Central memory CD8-positive, alpha-beta T cell (primary cell): ENCODE data around the gene ARFGAP1.
A peak's percentile ranks its signal among the peaks of the same experiment; 100 is the strongest.

Experiments used
- ATAC-seq: fragments of 150-1000 bp; cut with Tn5 transposase; replicated peaks from 2 replicates; pipeline ENCODE4 v1.10.0; 2022; ENCODE audit warnings: mild to moderate bottlenecking, moderate FRiP score, moderate number of reproducible peaks; ENCODE audit not compliant: poor library complexity, severe bottlenecking; ENCODE audit errors: extremely low read depth
- DNase-seq, 2 donors: peaks; one replicate each; pipeline ENCODE4 v3.0.0; 2021; ENCODE audit warnings: low spot score in 2 of 2
- H3K27ac Mint-ChIP-seq: one replicate; pipeline ENCODE4 v1.8.0; 2022; ENCODE audit warnings: low read depth, mild to moderate bottlenecking, moderate library complexity, mixed read lengths
- H3K27me3 Mint-ChIP-seq: one replicate; pipeline ENCODE4 v1.8.0; 2022; ENCODE audit warnings: mixed read lengths
- H3K36me3 Mint-ChIP-seq: one replicate; pipeline ENCODE4 v1.8.0; 2022; ENCODE audit warnings: mild to moderate bottlenecking, moderate library complexity, mixed read lengths; ENCODE audit not compliant: insufficient read depth
- H3K4me1 Mint-ChIP-seq: one replicate; pipeline ENCODE4 v1.8.0; 2022; ENCODE audit warnings: mixed read lengths
- H3K4me3 Mint-ChIP-seq: one replicate; pipeline ENCODE4 v1.8.0; 2022; ENCODE audit warnings: mild to moderate bottlenecking, moderate library complexity, mixed read lengths
- H3K9me3 Mint-ChIP-seq: one replicate; pipeline ENCODE4 v1.8.0; 2022; ENCODE audit warnings: mixed read lengths

Gene ARFGAP1

DNA sequence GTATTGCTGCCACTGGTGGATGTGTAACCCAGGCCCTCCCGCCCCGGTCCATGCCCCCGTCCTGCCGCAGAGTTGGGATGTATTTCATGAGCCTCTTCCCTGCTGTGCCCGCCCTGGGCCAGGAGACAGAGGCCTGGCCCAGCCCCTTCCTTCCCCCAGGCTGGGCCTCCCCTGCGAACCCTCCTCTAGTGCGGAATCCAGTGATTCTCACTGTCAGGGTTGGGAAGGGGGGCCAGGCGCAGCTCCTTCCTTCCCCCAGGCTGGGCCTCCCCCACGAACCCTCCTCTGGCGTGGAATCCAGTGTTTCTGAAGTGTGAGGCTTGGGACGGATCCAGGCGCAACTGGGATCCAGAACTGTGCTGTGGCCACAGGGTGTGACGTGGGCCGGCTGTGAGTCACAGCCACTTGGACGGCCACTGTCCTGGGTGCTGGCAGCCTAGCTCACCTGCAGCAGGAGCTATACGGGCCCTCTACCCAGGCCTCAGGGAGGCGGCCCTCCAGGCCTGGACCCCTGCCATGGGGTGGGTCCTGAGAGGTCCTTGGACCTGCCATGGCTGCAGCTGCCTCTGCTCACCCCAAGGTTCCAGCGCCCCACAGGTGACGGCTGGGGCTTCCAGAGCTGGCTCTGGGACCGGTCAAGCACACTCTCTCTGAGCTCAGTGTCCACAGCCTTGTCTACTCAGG is 48.7 kb downstream of the ARFGAP1 start:
- no peak for DNase-seq
- H3K4me1 Mint-ChIP-seq = no peaks in the 10 kb centered on the region
- H3K9me3 Mint-ChIP-seq = no peaks in the 10 kb centered on the region
- H3K4me3 Mint-ChIP-seq = no peak overlapping the region
- no peak overlapping the region for H3K27ac Mint-ChIP-seq
- H3K36me3 Mint-ChIP-seq = no peaks in the 10 kb centered on the region
- no peak for ATAC-seq
- H3K27me3 Mint-ChIP-seq = peaks cover 14% of the 10 kb centered on the region

DNA sequence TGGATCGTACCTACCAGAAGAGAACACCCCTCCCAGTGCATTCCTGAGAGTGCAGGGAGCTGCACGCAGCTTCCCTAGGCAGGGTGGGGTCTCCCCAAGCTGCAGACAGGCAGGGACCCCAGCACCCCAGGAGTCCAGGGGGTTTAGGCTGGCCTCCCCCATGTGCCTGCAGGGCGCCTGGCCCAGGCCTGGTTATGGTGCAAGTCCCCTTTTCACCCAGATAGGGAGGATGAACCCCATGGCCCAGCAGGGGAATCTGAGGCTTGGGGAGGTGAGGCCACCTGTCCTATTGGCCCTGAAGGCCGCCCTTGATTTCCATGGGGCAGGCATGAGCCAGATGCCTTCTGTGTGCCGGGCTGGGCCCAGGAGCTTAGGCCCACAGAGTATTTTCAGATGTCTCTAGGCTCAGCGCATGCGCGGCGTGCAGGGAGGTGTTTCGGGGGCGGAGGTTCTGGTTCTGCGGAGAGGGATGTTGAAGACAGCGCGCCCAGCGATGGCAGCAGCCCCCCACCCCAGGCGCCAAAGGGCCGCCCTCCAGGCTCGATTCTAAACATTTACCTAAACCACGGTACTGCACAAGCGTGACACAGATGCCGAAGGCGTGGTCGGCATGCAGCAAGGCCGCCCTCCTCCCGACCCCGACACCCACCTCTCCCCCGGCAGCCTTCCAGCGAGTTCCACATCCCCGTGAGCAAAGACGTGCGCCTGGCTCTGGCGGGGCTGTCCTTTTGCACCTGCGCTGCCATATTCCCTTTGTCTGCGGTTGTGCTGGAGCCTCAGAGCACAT is 49.7 kb downstream of the ARFGAP1 start:
- Mint-ChIP-seq H3K4me1 (no peaks in the 10 kb centered on the region), H3K4me3 (no peak overlapping the region), H3K27ac (no peak overlapping the region), H3K9me3 (no peaks in the 10 kb centered on the region), H3K36me3 (no peaks in the 10 kb centered on the region), H3K27me3 (peaks cover 14% of the 10 kb centered on the region)
- no peak for DNase-seq
- ATAC-seq = no peak

DNA sequence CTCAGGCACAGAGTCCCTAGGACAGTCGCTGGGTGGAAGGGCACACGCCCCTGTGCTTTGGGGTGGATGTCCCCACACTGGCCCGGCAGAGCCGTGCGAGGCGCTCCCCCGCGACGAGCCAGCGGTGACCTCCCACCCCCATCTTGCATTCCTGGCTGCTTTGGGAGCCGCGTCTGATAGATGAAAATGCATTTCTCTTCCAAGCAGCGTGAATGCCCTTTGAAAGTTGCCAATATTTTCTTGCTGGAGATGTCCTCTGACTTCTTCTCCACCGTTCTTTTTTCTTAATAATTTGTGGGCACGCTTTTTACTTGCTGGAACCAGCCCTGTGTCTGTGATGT is 50.3 kb downstream of the ARFGAP1 start:
- H3K9me3 Mint-ChIP-seq = no peaks in the 10 kb centered on the region
- no peak for DNase-seq
- ATAC-seq = no peak
- no peak overlapping the region for H3K4me3 Mint-ChIP-seq
- no peaks in the 10 kb centered on the region for H3K36me3 Mint-ChIP-seq
- no peak overlapping the region for H3K27ac Mint-ChIP-seq
- H3K4me1 Mint-ChIP-seq = no peaks in the 10 kb centered on the region
- H3K27me3 Mint-ChIP-seq = peaks cover 14% of the 10 kb centered on the region

DNA sequence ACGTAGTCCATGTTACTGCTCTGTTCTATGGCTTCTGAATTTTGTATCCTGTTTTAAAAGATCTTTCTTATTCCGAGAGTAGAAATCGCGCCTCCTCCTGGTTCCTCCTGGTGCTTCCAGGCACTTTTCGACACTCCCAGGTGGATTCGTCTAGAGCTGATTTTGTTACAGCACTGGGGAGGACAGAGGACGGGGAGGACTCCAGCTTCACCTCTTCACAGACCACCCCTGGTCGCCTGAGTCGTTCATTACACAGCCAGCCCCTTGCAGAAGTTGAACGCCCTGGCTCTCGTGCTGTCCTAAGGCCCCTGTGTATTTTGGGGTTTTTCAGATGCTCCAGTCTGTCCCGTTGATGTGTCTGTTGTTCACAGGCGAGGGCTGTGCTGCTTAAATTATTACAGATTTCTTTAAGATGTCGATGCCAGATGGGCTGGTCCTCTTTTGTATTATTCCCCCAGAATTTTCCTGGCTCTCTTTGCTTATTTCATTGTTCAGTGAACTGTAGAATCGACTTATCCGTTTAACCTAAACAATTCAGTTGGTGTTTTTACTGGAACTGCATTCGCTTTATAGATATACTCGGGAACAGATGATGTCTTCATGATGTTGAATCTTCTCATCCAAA is 50.9 kb downstream of the ARFGAP1 start:
- H3K4me1 Mint-ChIP-seq = no peaks in the 10 kb centered on the region
- H3K4me3 Mint-ChIP-seq = no peak overlapping the region
- peaks cover 14% of the 10 kb centered on the region for H3K27me3 Mint-ChIP-seq
- DNase-seq = no peak
- no peaks in the 10 kb centered on the region for H3K9me3 Mint-ChIP-seq
- ATAC-seq = no peak
- H3K27ac Mint-ChIP-seq = no peak overlapping the region
- H3K36me3 Mint-ChIP-seq = no peaks in the 10 kb centered on the region

DNA sequence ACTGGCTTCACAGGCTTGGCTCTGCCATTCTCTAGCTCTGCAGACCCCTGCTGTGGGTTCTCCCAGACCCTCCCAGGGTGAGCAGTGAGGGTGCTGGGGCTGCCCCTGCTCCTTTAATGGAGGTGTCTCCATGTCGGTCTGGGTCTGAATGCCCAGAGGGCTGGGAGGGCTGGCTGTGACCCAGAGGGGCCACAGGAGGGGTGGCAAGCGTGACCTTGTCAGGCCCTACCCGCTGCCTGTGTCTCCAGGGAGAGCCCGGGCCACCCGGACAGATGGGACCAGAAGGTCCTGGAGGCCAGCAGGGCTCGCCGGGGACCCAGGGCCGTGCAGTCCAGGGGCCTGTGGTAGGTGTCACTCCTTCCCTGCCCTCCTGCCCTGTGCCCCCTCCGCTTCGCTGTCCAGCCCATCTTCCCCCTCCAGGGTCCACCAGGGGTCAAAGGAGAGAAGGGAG is 52.4 kb downstream of the ARFGAP1 start:
- DNase-seq (no peak), ATAC-seq (no peak)
- no peaks in the 10 kb centered on the region for H3K36me3 Mint-ChIP-seq
- H3K27me3 Mint-ChIP-seq = peaks cover 14% of the 10 kb centered on the region
- no peak overlapping the region for H3K4me3 Mint-ChIP-seq
- no peaks in the 10 kb centered on the region for H3K4me1 Mint-ChIP-seq
- H3K27ac Mint-ChIP-seq = no peak overlapping the region
- no peaks in the 10 kb centered on the region for H3K9me3 Mint-ChIP-seq

DNA sequence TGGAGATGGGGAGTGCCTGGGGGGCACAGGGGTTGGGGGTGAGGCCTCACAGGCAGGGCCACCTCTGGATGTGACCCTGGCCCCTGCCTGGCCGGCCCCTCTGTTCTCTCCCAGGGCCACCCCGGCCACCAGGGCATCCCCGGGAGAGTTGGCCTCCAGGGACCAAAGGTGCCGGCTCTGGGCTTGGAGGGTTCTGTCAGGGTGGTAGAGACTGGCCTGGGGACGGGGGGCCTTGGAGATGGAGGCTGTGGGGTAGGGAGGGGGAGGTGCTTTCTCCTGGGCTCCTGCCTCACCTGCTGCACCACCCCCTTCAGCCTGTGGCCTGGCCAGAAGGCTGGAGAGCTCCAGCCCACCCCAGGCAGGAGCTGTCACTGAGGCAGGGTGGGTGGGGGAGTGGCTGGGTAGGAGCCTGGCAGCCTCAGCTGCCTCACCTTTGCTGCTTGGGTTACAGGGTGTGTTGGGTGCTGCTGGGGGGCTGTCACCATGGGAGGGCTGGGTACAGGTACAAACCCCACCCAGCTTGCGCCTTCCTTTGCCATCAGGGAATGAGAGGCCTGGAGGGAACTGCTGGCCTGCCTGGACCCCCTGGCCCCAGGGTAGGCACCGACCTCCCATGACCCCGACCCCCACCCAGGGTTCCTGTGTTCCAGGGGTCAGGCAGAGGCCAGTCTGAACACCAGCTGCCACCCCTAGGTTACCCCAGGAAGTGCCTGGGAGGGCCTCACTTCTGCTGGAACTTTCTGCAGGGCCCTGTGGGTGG is 53.1 kb downstream of the ARFGAP1 start:
- H3K27me3 Mint-ChIP-seq = peaks cover 14% of the 10 kb centered on the region
- no peaks in the 10 kb centered on the region for H3K36me3 Mint-ChIP-seq
- no peak for DNase-seq
- no peaks in the 10 kb centered on the region for H3K9me3 Mint-ChIP-seq
- ATAC-seq = no peak
- H3K27ac Mint-ChIP-seq = no peak overlapping the region
- no peaks in the 10 kb centered on the region for H3K4me1 Mint-ChIP-seq
- H3K4me3 Mint-ChIP-seq = no peak overlapping the region

DNA sequence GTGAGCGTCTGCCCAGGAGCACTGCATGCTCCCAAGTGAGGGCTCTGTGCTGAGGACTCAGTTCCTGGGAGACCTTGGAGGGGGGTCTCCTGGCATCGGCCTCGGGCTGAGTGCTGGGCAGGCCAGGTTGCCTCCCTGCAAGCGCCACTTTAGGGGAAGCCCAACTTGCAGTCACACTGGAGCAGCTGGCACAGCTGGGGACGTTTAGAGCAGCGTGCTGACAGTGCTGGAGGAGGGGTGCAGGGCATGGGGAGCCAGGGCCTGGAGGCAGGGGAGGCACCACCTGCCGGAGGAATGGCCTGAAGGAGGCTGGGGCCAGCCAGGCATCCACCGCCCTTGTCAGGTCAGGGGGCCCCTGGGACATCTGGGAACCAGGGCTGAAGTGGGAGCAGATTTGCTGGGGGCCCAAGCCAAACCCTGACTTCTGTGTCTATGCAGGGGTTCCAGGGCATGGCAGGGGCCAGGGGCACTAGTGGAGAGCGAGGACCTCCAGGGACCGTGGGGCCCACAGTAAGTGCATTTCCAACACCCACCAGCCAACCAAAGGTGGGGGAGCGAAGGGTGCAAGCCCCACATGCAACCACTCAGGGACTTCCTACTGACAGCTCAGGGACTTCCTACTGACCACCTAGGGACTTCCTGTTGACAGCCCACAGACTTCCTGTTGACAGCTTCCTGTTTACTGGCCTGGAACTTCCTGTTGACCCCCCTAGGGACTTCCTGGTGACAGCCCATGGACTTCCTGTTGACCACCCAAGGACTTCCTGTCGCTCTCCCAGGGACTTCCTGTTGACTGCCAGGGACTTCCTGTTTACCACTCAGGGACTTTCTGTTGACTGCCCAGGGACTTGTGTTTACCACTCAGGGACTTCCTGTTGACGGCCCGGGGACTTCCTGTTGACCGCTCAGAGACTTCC is 54.0 kb downstream of the ARFGAP1 start:
- H3K9me3 Mint-ChIP-seq = peaks cover under 1% of the 10 kb centered on the region
- DNase-seq (no peak), ATAC-seq (no peak)
- peak overlapping the region; percentile 83 for H3K27ac Mint-ChIP-seq
- H3K27me3 Mint-ChIP-seq = peaks cover 15% of the 10 kb centered on the region
- H3K36me3 Mint-ChIP-seq = no peaks in the 10 kb centered on the region
- no peaks in the 10 kb centered on the region for H3K4me1 Mint-ChIP-seq
- H3K4me3 Mint-ChIP-seq = no peak overlapping the region

DNA sequence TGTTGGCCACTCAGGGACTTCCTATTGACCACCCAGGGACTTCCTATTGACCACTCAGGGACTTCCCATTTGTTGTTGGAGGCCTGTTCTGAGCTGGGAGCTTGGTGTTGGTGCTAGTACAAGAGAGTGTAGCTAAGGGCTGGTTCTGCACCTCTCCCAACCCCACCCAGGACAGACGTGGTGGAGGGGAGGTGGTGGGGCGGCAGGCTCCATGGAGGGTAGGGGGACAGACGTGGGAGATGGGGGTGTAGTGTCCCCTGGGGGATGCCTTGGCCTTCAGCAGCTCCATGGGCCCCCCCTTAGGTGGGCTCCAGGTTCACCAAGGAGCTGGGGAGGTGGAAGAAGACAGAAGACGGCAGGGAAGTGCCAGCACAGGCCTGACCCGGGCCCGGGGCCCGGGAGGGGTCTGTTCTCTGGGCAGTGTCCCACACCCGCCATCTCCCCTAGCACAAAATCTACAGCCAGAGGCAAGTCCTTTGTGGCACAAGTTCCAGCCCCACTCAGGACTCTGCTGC is 54.7 kb downstream of the ARFGAP1 start:
- Mint-ChIP-seq H3K4me1 (no peaks in the 10 kb centered on the region), H3K36me3 (no peaks in the 10 kb centered on the region), H3K27me3 (peaks cover 21% of the 10 kb centered on the region), H3K4me3 (no peak overlapping the region), H3K27ac (peak overlapping the region; percentile 83), H3K9me3 (peaks cover 8% of the 10 kb centered on the region)
- DNase-seq (no peak), ATAC-seq (no peak)

DNA sequence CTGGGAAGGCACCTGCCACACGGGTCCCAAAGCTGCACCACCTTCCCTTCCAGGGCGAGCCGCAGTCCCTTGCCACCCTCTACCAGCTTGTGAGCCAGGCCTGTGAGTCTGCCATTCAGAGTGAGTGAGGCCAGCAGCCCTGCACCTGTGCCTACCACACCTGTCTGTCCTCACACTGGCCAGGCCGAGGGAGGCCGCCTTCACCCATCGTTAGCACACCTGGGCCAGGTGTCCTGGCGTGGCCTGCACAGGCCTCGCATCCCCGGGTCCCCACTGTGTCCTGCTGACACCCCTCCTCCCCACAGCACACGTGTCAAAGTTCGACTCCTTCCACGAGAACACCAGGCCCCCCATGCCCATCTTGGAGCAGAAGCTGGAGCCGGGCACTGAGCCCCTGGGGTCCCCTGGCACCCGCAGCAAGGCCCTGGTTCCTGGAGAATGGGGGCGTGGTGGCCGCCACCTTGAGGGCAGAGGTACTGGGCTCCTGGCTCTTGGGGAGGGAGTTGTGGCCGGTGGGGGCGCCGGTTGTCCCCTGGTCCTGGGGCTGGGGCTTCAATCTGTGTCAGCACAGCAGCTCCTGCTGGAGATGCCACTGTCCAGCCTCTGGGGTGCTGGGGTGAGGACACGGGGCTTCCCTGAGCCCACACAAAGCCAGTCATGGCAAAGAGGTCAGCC is 55.5 kb downstream of the ARFGAP1 start:
- no peaks in the 10 kb centered on the region for H3K4me1 Mint-ChIP-seq
- H3K27ac Mint-ChIP-seq = no peak overlapping the region
- H3K27me3 Mint-ChIP-seq = peaks cover 20% of the 10 kb centered on the region
- H3K36me3 Mint-ChIP-seq = no peaks in the 10 kb centered on the region
- ATAC-seq (no peak), DNase-seq (no peak)
- no peak overlapping the region for H3K4me3 Mint-ChIP-seq
- peaks cover 8% of the 10 kb centered on the region for H3K9me3 Mint-ChIP-seq

DNA sequence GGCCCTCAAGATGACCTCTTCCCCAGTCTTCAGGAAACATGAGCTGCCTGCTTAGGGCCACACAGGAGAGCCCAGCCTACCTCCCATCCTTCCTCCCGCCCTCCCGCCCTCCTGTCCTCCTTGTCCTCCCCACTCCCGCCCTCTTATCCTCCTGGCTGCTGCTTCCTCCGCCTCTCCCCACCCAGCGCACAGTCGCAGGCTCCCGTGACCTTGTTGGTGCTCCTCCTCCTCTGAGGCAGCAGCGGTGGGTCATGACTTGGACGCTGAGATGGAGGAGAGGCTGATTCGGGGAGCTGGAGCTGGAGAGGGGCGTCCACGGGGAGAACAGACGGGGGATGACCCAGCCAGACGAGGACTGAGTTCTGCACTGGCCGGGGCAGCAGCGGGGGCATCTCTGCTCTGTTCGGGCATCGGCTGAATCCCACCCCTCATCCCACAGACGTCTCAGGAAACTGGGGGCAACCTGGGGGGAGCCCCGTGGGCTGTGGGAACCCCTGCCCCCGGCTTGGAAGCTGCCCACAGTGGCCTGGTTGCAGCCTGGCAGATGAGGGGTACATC is 56.2 kb downstream of the ARFGAP1 start:
- Mint-ChIP-seq H3K4me3 (no peak overlapping the region), H3K27ac (no peak overlapping the region), H3K27me3 (peaks cover 20% of the 10 kb centered on the region), H3K4me1 (no peaks in the 10 kb centered on the region), H3K9me3 (peaks cover 8% of the 10 kb centered on the region), H3K36me3 (no peaks in the 10 kb centered on the region)
- ATAC-seq (no peak), DNase-seq (no peak)
